Measurements from ENCODE around the gene PDE6D.

DNA sequence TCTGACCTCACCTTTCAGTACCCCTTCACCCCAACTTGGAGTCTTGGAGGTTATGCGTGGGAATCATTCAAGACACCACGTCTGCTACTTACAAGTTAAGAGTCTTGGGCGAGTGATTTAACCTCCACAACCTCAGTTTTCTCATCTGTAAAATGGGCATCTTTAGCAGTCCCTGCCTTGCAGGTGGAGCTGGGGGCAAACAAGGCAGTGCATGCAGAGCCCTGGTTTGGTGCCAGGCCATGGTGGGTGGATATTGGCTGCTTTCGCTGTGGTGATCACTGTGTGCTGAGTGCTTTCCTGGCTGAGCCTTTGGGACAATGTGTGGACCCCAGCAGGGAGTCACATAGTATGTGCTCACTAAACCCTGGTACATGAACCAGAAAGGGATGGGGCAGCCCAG is 93.1 kb downstream of the PDE6D start:
- TF ChIP-seq, protein P1, sequence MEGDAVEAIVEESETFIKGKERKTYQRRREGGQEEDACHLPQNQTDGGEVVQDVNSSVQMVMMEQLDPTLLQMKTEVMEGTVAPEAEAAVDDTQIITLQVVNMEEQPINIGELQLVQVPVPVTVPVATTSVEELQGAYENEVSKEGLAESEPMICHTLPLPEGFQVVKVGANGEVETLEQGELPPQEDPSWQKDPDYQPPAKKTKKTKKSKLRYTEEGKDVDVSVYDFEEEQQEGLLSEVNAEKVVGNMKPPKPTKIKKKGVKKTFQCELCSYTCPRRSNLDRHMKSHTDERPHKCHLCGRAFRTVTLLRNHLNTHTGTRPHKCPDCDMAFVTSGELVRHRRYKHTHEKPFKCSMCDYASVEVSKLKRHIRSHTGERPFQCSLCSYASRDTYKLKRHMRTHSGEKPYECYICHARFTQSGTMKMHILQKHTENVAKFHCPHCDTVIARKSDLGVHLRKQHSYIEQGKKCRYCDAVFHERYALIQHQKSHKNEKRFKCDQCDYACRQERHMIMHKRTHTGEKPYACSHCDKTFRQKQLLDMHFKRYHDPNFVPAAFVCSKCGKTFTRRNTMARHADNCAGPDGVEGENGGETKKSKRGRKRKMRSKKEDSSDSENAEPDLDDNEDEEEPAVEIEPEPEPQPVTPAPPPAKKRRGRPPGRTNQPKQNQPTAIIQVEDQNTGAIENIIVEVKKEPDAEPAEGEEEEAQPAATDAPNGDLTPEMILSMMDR (conservative IDR thresholded peaks at IDR 0.05 in 1 of 2, IDR thresholded peaks at IDR 0.05 in 1 of 2; ENCODE audit: extremely low read depth in 1 of 2, insufficient read depth in 1 of 2, low read depth in 1 of 2, low read length in 2 of 2): no peak
- no peak for TF ChIP-seq EZH2 (IDR thresholded peaks at IDR 0.05; ENCODE audit: borderline replicate concordance, low read length)

Data from mammary epithelial cell (primary cell).